Heart right ventricle (tissue), 16 donors: ENCODE results near the gene PIGL. TPM values are rescaled to one million over a fixed set of nuclear protein-coding genes. Genes with fewer than 3 reads are reported as not detected.

Experiments
- ATAC-seq, 8 donors: fragments of 200-7000 bp; cut with Tn5 transposase; one replicate each; pipeline ENCODE4 v1.9.1; 2020; ENCODE audit warnings: mild to moderate bottlenecking in 8 of 8, moderate library complexity in 8 of 8, moderate number of reproducible peaks in 1 of 8
- DNase-seq, 2 donors: peaks; one replicate each; pipeline ENCODE4 v3.0.0-alpha.2; 2020
- H3K27ac ChIP-seq, 10 donors: fragments of 200-600 bp; sonication (generic) in 2 of 10; one replicate each; pipeline versions ENCODE4 v1.5.0 to v1.8.0; 2020 to 2022; ENCODE audit warnings: mild to moderate bottlenecking in 3 of 10
- H3K27me3 ChIP-seq, 7 donors: fragments of 200-600 bp; one replicate each; pipeline ENCODE4 v1.8.0; 2021 to 2022; ENCODE audit warnings: mild to moderate bottlenecking in 2 of 7
- H3K36me3 ChIP-seq, 9 donors: fragments of 200-600 bp; sonication (generic) in 1 of 9; one replicate each; pipeline versions ENCODE4 v1.5.0 to v1.8.0; 2020 to 2022; ENCODE audit warnings: mild to moderate bottlenecking in 2 of 9
- H3K4me1 ChIP-seq, 9 donors: fragments of 200-600 bp; sonication (generic) in 1 of 9; one replicate each; pipeline versions ENCODE4 v1.5.0 to v1.8.0; 2020 to 2022; ENCODE audit warnings: mild to moderate bottlenecking in 4 of 9
- H3K4me3 ChIP-seq, 10 donors: fragments of 200-600 bp; sonication (generic) in 2 of 10; one replicate each; pipeline versions ENCODE4 v1.5.0 to v1.8.0; 2020 to 2022; ENCODE audit warnings: mild to moderate bottlenecking in 7 of 10, moderate library complexity in 2 of 10
- H3K9me3 ChIP-seq, 11 donors: fragments of 200-600 bp in 10 of 11; sonication (generic) in 2 of 11; one replicate each; pipeline versions ENCODE4 v1.5.0 to v1.8.0; 2013 to 2022; ENCODE audit warnings: mild to moderate bottlenecking in 2 of 11, control low read depth in 1 of 11, moderate library complexity in 1 of 11
- WGBS, 2 donors: extraction: QIAGEN DNeasy Blood & Tissue Kit; methylation state at CpG; one replicate each; pipeline ENCODE4 v1.1.7; 2013; ENCODE audit warnings: inconsistent platforms in 1 of 2; 5-methylcytosine and 5-hydroxymethylcytosine counted together
- intact Hi-C, 10 donors: fragments of 100-400 bp; cut with DNase I; formaldehyde crosslinking; loops; one replicate each; pipeline versions ENCODE4 v1.11.1 to v1.14.2; 2022
- polyA plus RNA-seq, 2 donors: library from polyadenylated mRNA; stranded (reverse); fragments of 200-250 nt; gene quantifications; one replicate each; pipeline ENCODE4 v1.2.3, GENCODE V29; 2013
- total RNA-seq, 10 donors: library from RNA; stranded (reverse); fragmentation: NEBNext Ultra II Directional in 3 of 10; extraction: Animal tissue kit (Norgen Biotek cat#: 25700) in 3 of 10; gene quantifications; one replicate each; pipeline versions ENCODE4 v1.2.1 to v1.2.4, GENCODE V29; 2021 to 2023
- TF ChIP-seq, protein P1 (sequence below), 9 donors: fragments of 200-600 bp; sonication (generic) in 2 of 9; IDR thresholded peaks; one replicate each; pipeline versions ENCODE4 v1.5.0 to v1.8.0; 2021 to 2022; ENCODE audit warnings: antibody characterized with exemption in 9 of 9, mild to moderate bottlenecking in 5 of 9, moderate library complexity in 1 of 9
- donor health status: Arrhythmogenic right ventricular cardiomyopathy.
- donor health status: ischemic (EF 13 %, LVEDD 7.1; RV severe dilation, severe dysfunction).
- donor health status: healthy with polysubstance abuse.
- donor health status: DM: no; HTN: yes; CAD: no.
- donor health status: DM: no; HTN: no; CAD: no.
- donor health status: ischemic (EF 25% LVEDD 6.9; RV normal size, moderate dysfunction).
- donor health status: ischemic (EF 25% LVEDD 5.7; RV mildly dilated, moderate dysfunction).
- donor health status: healthy.
- donor health status: DM: yes; HTN: yes; CAD: no.
- donor health status: Ischemic cardiomyopathy.
- donor health status: ischemic (EF 35%, LVEDD 5.7; RV mildly dilated, moderate dysfunction).
- donor health status: nonischemic (EF 11% LVEDD 7.7; RV severe dilation, severe dysfunction).
- donor health status: DM: yes; HTN: yes; CAD: no.
- donor health status: PGD.
- donor health status: ischemic (EF 29% LVEDD 5.4; RV normal size, mild dysfunction).
- donor health status: nonischemic (EF 23%, LVEDD 6.1; RV moderate dilation, normal function).

PIGL gene
- total and polyA plus RNA-seq, 12 donors = 6.1 to 14.6 (median 9.5) TPM

DNA sequence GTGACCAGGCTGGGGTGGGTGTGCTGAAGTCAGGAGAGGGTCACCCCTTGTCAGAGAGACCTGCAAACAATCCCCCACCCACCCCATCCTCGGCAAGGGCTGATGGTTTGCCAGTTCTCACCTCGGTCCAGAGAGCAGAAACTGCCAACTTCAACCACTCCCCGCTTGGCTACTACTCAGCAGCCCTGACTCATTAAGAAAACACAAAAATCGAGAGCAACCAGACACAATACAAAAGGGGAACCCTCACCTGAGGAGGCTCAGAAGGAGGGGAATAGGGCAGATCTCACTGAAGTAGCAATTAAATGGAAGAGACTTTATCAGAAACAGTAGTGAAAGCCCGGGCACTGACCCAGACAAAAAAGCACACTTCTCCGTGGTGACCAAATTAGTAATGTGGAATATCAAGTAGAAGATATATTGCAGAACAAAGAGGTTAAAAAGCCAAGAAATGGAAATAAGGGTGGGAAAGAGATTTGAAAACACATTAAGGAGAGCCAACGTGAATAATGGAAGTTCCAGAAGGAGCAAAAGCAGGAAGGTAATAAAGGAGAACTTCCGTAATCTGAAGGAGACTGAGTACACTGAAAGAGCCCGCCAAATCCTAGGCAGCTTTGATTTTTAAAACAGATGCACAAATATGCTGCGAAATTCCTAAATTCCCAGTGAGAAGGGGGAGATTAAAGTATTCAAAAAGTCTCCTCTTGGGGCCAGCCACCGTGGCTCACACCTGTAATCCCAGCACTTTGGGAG is 112.7 kb downstream of the PIGL start:
- intact Hi-C loops = no loop called here
- ATAC-seq = peak in 4 of 8 donors; percentile 51 to 76 (median 59)
- Histone ChIP-seq H3K27ac (no peak overlapping the region), H3K9me3 (no peaks in the 10 kb centered on the region), H3K27me3 (no peaks in the 10 kb centered on the region), H3K4me3 (peak overlapping the region in 1 of 10 donors; percentile 22), H3K36me3 (peaks cover 0 to 30% (median 8%) of the 10 kb centered on the region in 9 donors), H3K4me1 (peaks cover 0 to 16% (median 8%) of the 10 kb centered on the region in 9 donors)
- DNase-seq = no peak
- WGBS, 2 donors = 52 to 55% methylated on average over 11 of the region's 11 CpGs
- TF ChIP-seq, protein P1, sequence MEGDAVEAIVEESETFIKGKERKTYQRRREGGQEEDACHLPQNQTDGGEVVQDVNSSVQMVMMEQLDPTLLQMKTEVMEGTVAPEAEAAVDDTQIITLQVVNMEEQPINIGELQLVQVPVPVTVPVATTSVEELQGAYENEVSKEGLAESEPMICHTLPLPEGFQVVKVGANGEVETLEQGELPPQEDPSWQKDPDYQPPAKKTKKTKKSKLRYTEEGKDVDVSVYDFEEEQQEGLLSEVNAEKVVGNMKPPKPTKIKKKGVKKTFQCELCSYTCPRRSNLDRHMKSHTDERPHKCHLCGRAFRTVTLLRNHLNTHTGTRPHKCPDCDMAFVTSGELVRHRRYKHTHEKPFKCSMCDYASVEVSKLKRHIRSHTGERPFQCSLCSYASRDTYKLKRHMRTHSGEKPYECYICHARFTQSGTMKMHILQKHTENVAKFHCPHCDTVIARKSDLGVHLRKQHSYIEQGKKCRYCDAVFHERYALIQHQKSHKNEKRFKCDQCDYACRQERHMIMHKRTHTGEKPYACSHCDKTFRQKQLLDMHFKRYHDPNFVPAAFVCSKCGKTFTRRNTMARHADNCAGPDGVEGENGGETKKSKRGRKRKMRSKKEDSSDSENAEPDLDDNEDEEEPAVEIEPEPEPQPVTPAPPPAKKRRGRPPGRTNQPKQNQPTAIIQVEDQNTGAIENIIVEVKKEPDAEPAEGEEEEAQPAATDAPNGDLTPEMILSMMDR (IDR thresholded peaks at IDR 0.05) = no peak

DNA sequence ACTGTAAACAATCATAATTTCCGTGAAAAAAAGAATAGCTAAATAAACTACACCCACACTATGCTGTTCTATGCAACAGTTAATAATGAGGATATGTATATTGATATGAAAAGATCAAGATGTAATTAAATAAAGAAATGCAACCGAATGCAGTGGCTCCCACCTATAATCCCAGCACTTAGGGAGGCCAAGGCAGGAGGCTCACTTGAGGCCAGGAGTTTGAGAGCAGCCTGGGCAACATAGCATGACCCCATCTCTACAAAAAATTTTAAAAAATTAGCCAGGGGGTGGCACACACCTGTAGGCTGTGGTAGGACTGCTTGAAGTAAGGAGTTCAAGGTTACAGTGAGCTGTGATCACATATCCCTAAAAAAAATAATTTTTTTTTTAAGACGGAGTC is 121.4 kb downstream of the PIGL start:
- DNase-seq = no peak
- Histone ChIP-seq H3K36me3 (peaks cover 0 to 12% (median 0%) of the 10 kb centered on the region in 9 donors), H3K27ac (no peak overlapping the region), H3K9me3 (no peaks in the 10 kb centered on the region), H3K4me3 (no peak overlapping the region), H3K27me3 (no peaks in the 10 kb centered on the region), H3K4me1 (no peaks in the 10 kb centered on the region)
- 95 to 97% methylated on average over 3 of the region's 3 CpGs for WGBS, 2 donors
- intact Hi-C loops = no loop called here
- TF ChIP-seq, protein P1 (IDR thresholded peaks at IDR 0.05) = no peak
- ATAC-seq = no peak

DNA sequence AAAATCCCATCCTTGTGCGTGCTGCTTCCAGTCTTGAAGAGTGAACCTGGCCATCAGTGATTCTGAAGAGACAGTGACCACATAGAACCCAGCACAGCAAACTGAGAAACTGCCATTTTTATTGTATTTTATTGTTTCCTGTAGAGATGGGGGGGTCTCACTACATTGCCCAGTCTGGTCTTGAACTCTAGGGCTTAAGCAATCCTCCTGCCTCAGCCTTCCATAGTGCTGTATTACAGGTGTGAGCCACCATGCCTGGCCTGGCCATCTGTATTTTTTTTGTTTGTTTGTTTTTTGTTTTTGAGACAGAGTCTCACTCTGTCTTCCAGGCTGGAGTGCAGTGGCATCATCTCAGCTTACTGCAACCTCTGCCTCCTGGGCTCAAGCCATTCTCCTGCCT is 122.4 kb downstream of the PIGL start:
- H3K4me1 ChIP-seq = no peaks in the 10 kb centered on the region
- intact Hi-C loops = no loop called here
- peaks cover 0 to 21% (median 5%) of the 10 kb centered on the region in 9 donors for H3K36me3 ChIP-seq
- no peaks in the 10 kb centered on the region for H3K9me3 ChIP-seq
- DNase-seq (no peak), ATAC-seq (no peak)
- TF ChIP-seq, protein P1 (IDR thresholded peaks at IDR 0.05) = no peak
- no peak overlapping the region for H3K4me3 ChIP-seq
- H3K27ac ChIP-seq = no peak overlapping the region
- WGBS, 2 donors = 94 to 100% methylated on average over 1 of the region's 1 CpG
- no peaks in the 10 kb centered on the region for H3K27me3 ChIP-seq

DNA sequence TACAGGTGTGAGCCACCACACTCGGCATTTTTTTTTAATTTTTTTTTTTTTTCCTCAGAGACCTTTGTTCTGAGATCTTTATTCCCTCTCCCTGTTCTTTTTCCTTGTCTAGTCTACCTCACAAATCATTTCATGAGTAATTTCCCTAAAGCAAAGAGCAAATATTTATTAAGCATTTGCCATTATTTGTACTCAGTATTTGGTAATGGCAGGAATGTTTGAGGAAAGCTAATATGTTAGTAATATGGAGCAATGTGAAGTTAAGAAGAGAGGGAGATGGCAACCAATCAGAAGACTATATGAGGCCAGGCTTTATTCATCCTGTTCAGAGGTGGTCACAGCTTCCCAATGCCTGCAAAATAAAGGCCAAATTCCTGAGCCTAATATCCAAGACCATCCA is 122.9 kb downstream of the PIGL start:
- no peaks in the 10 kb centered on the region for H3K27me3 ChIP-seq
- H3K4me1 ChIP-seq = no peaks in the 10 kb centered on the region
- DNase-seq (no peak), ATAC-seq (no peak)
- H3K9me3 ChIP-seq = no peaks in the 10 kb centered on the region
- TF ChIP-seq, protein P1 (IDR thresholded peaks at IDR 0.05) = no peak
- H3K36me3 ChIP-seq = peaks cover 0 to 24% (median 6%) of the 10 kb centered on the region in 9 donors
- no peak overlapping the region for H3K27ac ChIP-seq
- intact Hi-C loops = no loop called here
- no peak overlapping the region for H3K4me3 ChIP-seq
- 94 to 97% methylated on average over 1 of the region's 1 CpG for WGBS, 2 donors
